Measurements from ENCODE around the gene PLEKHA6.

PLEKHA6 gene

GRCh38 chr1:204366759-204367158, 7.0 kb upstream of the PLEKHA6 start:
- Histone ChIP-seq H3K9me3 (replicated peaks; ENCODE audit: insufficient read depth, low read length) (no peaks in the 10 kb centered on the region), H3K27ac (ENCODE audit: low read length) (no peak overlapping the region), H3F3A (ENCODE audit: insufficient read depth, low read length) (no peaks in the 10 kb centered on the region), H3K79me2 (ENCODE audit: low read length) (no peaks in the 10 kb centered on the region), H3K9me2 (replicated peaks; ENCODE audit: insufficient read depth, low read length) (no peaks in the 10 kb centered on the region), H4K20me1 (ENCODE audit: insufficient read depth, low read length) (no peaks in the 10 kb centered on the region), H3K4me2 (ENCODE audit: low read depth, low read length) (no peak overlapping the region), H3K36me3 (replicated peaks; ENCODE audit: insufficient read depth, low read length) (no peaks in the 10 kb centered on the region), H3K4me1 (ENCODE audit: low read length) (no peaks in the 10 kb centered on the region), H3K4me3 (ENCODE audit: low read length) (no peak overlapping the region), H2AFZ (ENCODE audit: low read length) (no peak overlapping the region), H3K27me3 (replicated peaks; ENCODE audit: insufficient read depth, low read length) (0 out of 2 replicates have a peak, but pooled peaks cover 3% of the 10 kb centered on the region), H3K9ac (ENCODE audit: low read length) (no peak overlapping the region)
- peak; percentile 35 for DNase-seq
- TF ChIP-seq, protein P1, sequence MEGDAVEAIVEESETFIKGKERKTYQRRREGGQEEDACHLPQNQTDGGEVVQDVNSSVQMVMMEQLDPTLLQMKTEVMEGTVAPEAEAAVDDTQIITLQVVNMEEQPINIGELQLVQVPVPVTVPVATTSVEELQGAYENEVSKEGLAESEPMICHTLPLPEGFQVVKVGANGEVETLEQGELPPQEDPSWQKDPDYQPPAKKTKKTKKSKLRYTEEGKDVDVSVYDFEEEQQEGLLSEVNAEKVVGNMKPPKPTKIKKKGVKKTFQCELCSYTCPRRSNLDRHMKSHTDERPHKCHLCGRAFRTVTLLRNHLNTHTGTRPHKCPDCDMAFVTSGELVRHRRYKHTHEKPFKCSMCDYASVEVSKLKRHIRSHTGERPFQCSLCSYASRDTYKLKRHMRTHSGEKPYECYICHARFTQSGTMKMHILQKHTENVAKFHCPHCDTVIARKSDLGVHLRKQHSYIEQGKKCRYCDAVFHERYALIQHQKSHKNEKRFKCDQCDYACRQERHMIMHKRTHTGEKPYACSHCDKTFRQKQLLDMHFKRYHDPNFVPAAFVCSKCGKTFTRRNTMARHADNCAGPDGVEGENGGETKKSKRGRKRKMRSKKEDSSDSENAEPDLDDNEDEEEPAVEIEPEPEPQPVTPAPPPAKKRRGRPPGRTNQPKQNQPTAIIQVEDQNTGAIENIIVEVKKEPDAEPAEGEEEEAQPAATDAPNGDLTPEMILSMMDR (IDR thresholded peaks at IDR 0.05; ENCODE audit: low read length): peak; percentile 69
- TF ChIP-seq EZH2 (optimal IDR thresholded peaks at IDR 0.05; ENCODE audit: low read depth, low read length): no peak

- H3K4me1 ChIP-seq (ENCODE audit: low read length): no peaks in the 10 kb centered on the region
- peak; percentile 82 for DNase-seq
- no peaks in the 10 kb centered on the region for H3K36me3 ChIP-seq (replicated peaks; ENCODE audit: insufficient read depth, low read length)
- H3K9ac ChIP-seq (ENCODE audit: low read length): peak overlapping the region; percentile 28; the same call in 1 of the 2 replicates
- H3K79me2 ChIP-seq (ENCODE audit: low read length): no peaks in the 10 kb centered on the region
- no peak for TF ChIP-seq EZH2 (optimal IDR thresholded peaks at IDR 0.05; ENCODE audit: low read depth, low read length)
- TF ChIP-seq, protein P1 (IDR thresholded peaks at IDR 0.05; ENCODE audit: low read length): peak; percentile 99
- no peaks in the 10 kb centered on the region for H3F3A ChIP-seq (ENCODE audit: insufficient read depth, low read length)
- peaks cover 6% of the 10 kb centered on the region; the same call in 1 of the 2 replicates for H3K27me3 ChIP-seq (replicated peaks; ENCODE audit: insufficient read depth, low read length)
- H3K9me2 ChIP-seq (replicated peaks; ENCODE audit: insufficient read depth, low read length): no peaks in the 10 kb centered on the region
- H2AFZ ChIP-seq (ENCODE audit: low read length): peak overlapping the region; percentile 96
- no peaks in the 10 kb centered on the region for H3K9me3 ChIP-seq (replicated peaks; ENCODE audit: insufficient read depth, low read length)
- peak overlapping the region; percentile 97 for H3K4me2 ChIP-seq (ENCODE audit: low read depth, low read length)
- H3K27ac ChIP-seq (ENCODE audit: low read length): no peak overlapping the region
- no peaks in the 10 kb centered on the region for H4K20me1 ChIP-seq (ENCODE audit: insufficient read depth, low read length)
- H3K4me3 ChIP-seq (ENCODE audit: low read length): peak overlapping the region; percentile 66
These were observed 3.8 kb upstream of the PLEKHA6 start for GRCh38 chr1:204363335-204364114.

GRCh38 chr1:204362984-204363334, 3.2 kb upstream of the PLEKHA6 start:
- Histone ChIP-seq H3K4me2 (ENCODE audit: low read depth, low read length) (peak overlapping the region; percentile 97), H2AFZ (ENCODE audit: low read length) (peak overlapping the region; percentile 96)

More at GRCh38 chr1:204362984-204363334, 3.2 kb upstream of the PLEKHA6 start:
- H3K27me3 ChIP-seq (replicated peaks; ENCODE audit: insufficient read depth, low read length): peaks cover 12% of the 10 kb centered on the region
- H3K79me2 ChIP-seq (ENCODE audit: low read length): no peaks in the 10 kb centered on the region
- H4K20me1 ChIP-seq (ENCODE audit: insufficient read depth, low read length): no peaks in the 10 kb centered on the region
- no peak overlapping the region for H3K27ac ChIP-seq (ENCODE audit: low read length)
- no peaks in the 10 kb centered on the region for H3K4me1 ChIP-seq (ENCODE audit: low read length)
- no peaks in the 10 kb centered on the region for H3F3A ChIP-seq (ENCODE audit: insufficient read depth, low read length)
- no peak for TF ChIP-seq EZH2 (optimal IDR thresholded peaks at IDR 0.05; ENCODE audit: low read depth, low read length)
- TF ChIP-seq, protein P1 (IDR thresholded peaks at IDR 0.05; ENCODE audit: low read length): no peak
- TF ChIP-seq EZH2phosphoT487 (IDR thresholded peaks at IDR 0.05; ENCODE audit: low read length): no peak
- H3K9ac ChIP-seq (ENCODE audit: low read length): peak overlapping the region; percentile 28; the same call in 1 of the 2 replicates
- no peaks in the 10 kb centered on the region for H3K9me3 ChIP-seq (replicated peaks; ENCODE audit: insufficient read depth, low read length)
- no peak for DNase-seq
- H3K36me3 ChIP-seq (replicated peaks; ENCODE audit: insufficient read depth, low read length): no peaks in the 10 kb centered on the region
- no peaks in the 10 kb centered on the region for H3K9me2 ChIP-seq (replicated peaks; ENCODE audit: insufficient read depth, low read length)
- peak overlapping the region; percentile 66 for H3K4me3 ChIP-seq (ENCODE audit: low read length)

All from MM.1S (cell line).